BJ (cell line): ENCODE measurements around the gene CYB5A. TPM values are rescaled to one million over a fixed set of nuclear protein-coding genes. Genes with fewer than 3 reads are reported as not detected.

Source experiments
- CTCF ChIA-PET: fragments of 350-600 bp; formaldehyde crosslinking; extraction: SDS; loops from one replicate; lab custom pipeline; 2021; ENCODE audit warnings: antibody characterized with exemption, inconsistent platforms; lab: Yijun Ruan, JAX
- POLR2A ChIA-PET: fragments of 300-600 bp; sonication (Branson Sonifier 250); formaldehyde crosslinking; extraction: SDS; loops from one replicate; lab custom pipeline; 2021; ENCODE audit warnings: antibody characterized with exemption; lab: Charles Lee
- DNase-seq: peaks from one replicate; pipeline ENCODE4 v3.0.0-alpha.2; 2011; ENCODE audit warnings: low read depth
- H3K27me3 ChIP-seq: 2 replicates; pipeline ENCODE4 v1.6.0; 2011; ENCODE audit warnings: low read length; ENCODE audit not compliant: control insufficient read depth, insufficient read depth
- H3K36me3 ChIP-seq: 2 replicates; pipeline ENCODE4 v1.5.1; 2011; ENCODE audit warnings: low read length; ENCODE audit not compliant: control insufficient read depth, insufficient read depth
- H3K4me3 ChIP-seq: 2 replicates; pipeline ENCODE4 v1.5.1; 2011; ENCODE audit warnings: low read depth, mild to moderate bottlenecking, control low read depth, low read length
- polyA plus RNA-seq: library from polyadenylated mRNA; depleted of rRNA; stranded (reverse); fragments of >200 nt; gene quantifications from 2 replicates; pipeline ENCODE4 v1.2.3, GENCODE V29; 2011
- TF ChIP-seq, protein P1 (sequence below): IDR thresholded peaks from 2 replicates; pipeline ENCODE4 v1.5.1; 2011; ENCODE audit warnings: low read depth, mild to moderate bottlenecking, control low read depth, inconsistent platforms, low read length, moderate library complexity; ENCODE audit not compliant: insufficient read depth

Gene CYB5A
- polyA plus RNA-seq, 1 experiment, result 66.0 TPM

DNA sequence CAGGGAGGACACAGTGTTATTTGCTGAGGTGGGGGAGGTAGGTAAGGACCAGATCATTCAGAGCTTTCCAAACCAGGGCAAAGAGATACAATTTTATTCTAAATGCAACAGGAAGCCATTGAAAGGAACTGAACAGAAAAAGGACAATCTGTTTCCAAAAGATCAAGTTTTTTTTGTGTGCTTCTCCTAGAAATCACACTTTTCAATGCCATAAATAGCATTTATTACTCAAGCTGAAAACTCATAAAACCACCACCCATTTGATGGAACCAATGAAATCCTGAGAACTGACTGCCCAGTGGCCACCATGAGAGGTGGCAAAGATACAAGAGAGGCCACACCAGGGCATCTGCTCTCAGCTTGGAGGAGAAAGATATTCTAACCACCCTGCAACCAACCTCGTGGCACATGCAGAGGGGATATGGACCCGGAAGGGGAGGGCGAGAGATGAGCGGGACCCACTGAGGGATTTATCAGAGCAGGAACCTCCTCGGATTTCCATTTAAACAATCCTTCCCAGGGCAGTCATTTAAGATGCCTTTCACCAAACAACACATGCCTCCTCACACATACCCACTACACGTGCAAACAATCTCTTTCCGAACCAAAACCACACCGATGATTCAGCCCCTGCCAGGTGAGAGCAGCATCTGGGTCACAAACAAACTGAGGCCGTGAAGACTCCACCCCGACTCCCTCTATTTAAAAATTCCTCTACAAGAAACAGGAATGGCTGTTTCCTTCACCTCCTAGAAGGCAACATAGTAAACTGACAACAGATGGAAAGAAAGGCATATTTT lies 8.8 kb downstream of the CYB5A start:
- Histone ChIP-seq H3K4me3 (no peak overlapping the region), H3K36me3 (no peaks in the 10 kb centered on the region), H3K27me3 (no peaks in the 10 kb centered on the region)
- no peak for DNase-seq
- ChIA-PET POLR2A (no interaction called here), CTCF (no interaction called here)
- TF ChIP-seq, protein P1, sequence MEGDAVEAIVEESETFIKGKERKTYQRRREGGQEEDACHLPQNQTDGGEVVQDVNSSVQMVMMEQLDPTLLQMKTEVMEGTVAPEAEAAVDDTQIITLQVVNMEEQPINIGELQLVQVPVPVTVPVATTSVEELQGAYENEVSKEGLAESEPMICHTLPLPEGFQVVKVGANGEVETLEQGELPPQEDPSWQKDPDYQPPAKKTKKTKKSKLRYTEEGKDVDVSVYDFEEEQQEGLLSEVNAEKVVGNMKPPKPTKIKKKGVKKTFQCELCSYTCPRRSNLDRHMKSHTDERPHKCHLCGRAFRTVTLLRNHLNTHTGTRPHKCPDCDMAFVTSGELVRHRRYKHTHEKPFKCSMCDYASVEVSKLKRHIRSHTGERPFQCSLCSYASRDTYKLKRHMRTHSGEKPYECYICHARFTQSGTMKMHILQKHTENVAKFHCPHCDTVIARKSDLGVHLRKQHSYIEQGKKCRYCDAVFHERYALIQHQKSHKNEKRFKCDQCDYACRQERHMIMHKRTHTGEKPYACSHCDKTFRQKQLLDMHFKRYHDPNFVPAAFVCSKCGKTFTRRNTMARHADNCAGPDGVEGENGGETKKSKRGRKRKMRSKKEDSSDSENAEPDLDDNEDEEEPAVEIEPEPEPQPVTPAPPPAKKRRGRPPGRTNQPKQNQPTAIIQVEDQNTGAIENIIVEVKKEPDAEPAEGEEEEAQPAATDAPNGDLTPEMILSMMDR, result no peak

GRCh38 chr18:74281980-74282754 lies 9.6 kb downstream of the CYB5A start:
- ChIA-PET CTCF (no interaction called here), POLR2A (no interaction called here)
- no peak overlapping the region for H3K4me3 ChIP-seq
- no peaks in the 10 kb centered on the region for H3K27me3 ChIP-seq
- TF ChIP-seq, protein P1, result no peak
- H3K36me3 ChIP-seq, result no peaks in the 10 kb centered on the region
- DNase-seq, result no peak

GRCh38 chr18:74281011-74281979 lies 10.5 kb downstream of the CYB5A start:
- POLR2A ChIA-PET, result no interaction called here
- TF ChIP-seq, protein P1, result no peak
- Histone ChIP-seq H3K36me3 (no peaks in the 10 kb centered on the region), H3K4me3 (no peak overlapping the region), H3K27me3 (no peaks in the 10 kb centered on the region)
- DNase-seq, result no peak
- CTCF ChIA-PET, result no interaction called here

GRCh38 chr18:74278983-74279382 lies 12.8 kb downstream of the CYB5A start:
- no peak overlapping the region for H3K4me3 ChIP-seq
- no peaks in the 10 kb centered on the region for H3K27me3 ChIP-seq
- H3K36me3 ChIP-seq, result no peaks in the 10 kb centered on the region
- no peak for DNase-seq
- ChIA-PET POLR2A (no interaction called here), CTCF (interaction anchor here (1.5 kb wide), 1 partner anchor 12 kb away, joined by 5 read pairs; no protein-coding TSS in a partner anchor)
- TF ChIP-seq, protein P1, result no peak
